Loucy (cell line): ENCODE results near the gene ACP7.

Source experiments
- EZH2phosphoT487 ChIP-seq: fragments of 200-600 bp; IDR thresholded peaks from 2 replicates; pipeline ENCODE4 v1.6.1; 2018; ENCODE audit warnings: antibody characterized with exemption, mild to moderate bottlenecking, moderate library complexity, borderline replicate concordance
- TF ChIP-seq, protein P1 (sequence below): fragments of 200-600 bp; sonication (generic); conservative IDR thresholded peaks from 2 replicates; pipeline ENCODE4 v1.5.1; 2014; ENCODE audit warnings: mild to moderate bottlenecking, antibody characterized with exemption, low read length

DNA sequence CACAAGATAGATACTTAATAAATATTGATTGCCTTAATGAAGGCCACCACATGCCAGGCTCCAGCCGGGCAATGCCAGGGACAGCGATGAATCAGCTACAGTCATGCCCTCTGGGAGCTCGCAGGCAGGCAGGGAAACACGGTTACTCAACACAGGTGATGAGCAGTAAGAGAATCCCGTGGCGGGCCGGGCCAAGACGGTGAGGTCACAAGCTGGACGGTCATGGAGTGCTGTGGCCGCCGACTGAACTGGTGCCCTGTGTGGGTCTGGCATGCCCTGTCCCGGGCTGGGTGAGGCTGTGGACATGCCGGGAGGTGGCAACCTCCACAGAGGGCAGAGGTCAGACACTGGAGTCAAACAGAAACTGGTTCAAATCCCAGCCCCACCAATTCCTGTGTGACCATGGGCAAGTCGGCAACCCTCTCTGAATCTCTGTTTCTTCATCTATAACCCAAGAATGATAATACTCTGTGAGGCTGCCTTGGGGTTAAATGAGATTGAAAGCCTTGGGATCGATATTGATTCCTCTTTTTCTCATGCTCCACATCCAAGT is 28.2 kb downstream of the ACP7 start:
- TF ChIP-seq, protein P1, sequence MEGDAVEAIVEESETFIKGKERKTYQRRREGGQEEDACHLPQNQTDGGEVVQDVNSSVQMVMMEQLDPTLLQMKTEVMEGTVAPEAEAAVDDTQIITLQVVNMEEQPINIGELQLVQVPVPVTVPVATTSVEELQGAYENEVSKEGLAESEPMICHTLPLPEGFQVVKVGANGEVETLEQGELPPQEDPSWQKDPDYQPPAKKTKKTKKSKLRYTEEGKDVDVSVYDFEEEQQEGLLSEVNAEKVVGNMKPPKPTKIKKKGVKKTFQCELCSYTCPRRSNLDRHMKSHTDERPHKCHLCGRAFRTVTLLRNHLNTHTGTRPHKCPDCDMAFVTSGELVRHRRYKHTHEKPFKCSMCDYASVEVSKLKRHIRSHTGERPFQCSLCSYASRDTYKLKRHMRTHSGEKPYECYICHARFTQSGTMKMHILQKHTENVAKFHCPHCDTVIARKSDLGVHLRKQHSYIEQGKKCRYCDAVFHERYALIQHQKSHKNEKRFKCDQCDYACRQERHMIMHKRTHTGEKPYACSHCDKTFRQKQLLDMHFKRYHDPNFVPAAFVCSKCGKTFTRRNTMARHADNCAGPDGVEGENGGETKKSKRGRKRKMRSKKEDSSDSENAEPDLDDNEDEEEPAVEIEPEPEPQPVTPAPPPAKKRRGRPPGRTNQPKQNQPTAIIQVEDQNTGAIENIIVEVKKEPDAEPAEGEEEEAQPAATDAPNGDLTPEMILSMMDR = no peak
- TF ChIP-seq EZH2phosphoT487 = no peak
